Spinal cord (tissue), 10 donors: ENCODE results near the gene ZNF891. TPM values are rescaled to one million over a fixed set of nuclear protein-coding genes. Genes with fewer than 3 reads are reported as not detected.

Experiments used
- DNase-seq, 6 donors: peaks; one replicate each; pipeline versions ENCODE4 v3.0.0 to v3.0.0-alpha.2; 2013 to 2015; ENCODE audit warnings: low spot score in 6 of 6, low read depth in 4 of 6
- H3K27ac ChIP-seq: one replicate; pipeline ENCODE4 v1.5.1; 2013; ENCODE audit warnings: low read depth, low read length, control low read depth
- H3K27me3 ChIP-seq: one replicate; pipeline ENCODE4 v1.6.1; 2013; ENCODE audit warnings: low read length; ENCODE audit not compliant: control insufficient read depth, insufficient read depth
- H3K36me3 ChIP-seq: one replicate; pipeline ENCODE4 v1.6.1; 2013; ENCODE audit warnings: low read length; ENCODE audit not compliant: control insufficient read depth, insufficient read depth
- H3K4me1 ChIP-seq: one replicate; pipeline ENCODE4 v1.6.1; 2013; ENCODE audit warnings: low read length; ENCODE audit not compliant: control insufficient read depth, insufficient read depth
- H3K4me3 ChIP-seq: one replicate; pipeline ENCODE4 v1.5.1; 2013; ENCODE audit warnings: low read depth, low read length, control low read depth
- H3K9me3 ChIP-seq: one replicate; pipeline ENCODE4 v1.6.1; 2013; ENCODE audit warnings: low read length; ENCODE audit not compliant: control insufficient read depth, insufficient read depth
- WGBS: methylation state at CpG from one replicate; pipeline ENCODE4 v1.1.5; 2013; ENCODE audit warnings: missing lambda C conversion rate; ENCODE audit not compliant: insufficient coverage; 5-methylcytosine and 5-hydroxymethylcytosine counted together
- polyA plus RNA-seq, 2 donors: library from polyadenylated mRNA; unstranded; fragments of 120-200 nt; gene quantifications; one replicate each; pipeline ENCODE4 v1.2.1, GENCODE V29; 2013; ENCODE audit not compliant: insufficient read length in 2 of 2
- total RNA-seq, 2 donors: library from RNA; depleted of rRNA in 1 of 2; stranded (reverse); fragments of 120-200 nt in 1 of 2; fragments of >200 nt in 1 of 2; gene quantifications; one replicate each; pipeline versions ENCODE4 v1.2.3 to v1.2.4, GENCODE V29; 2013 to 2014
- donor health status: healthy.

The ZNF891 gene
- total and polyA plus RNA-seq, 4 donors = 3.6 to 7.5 (median 4.6) TPM

DNA sequence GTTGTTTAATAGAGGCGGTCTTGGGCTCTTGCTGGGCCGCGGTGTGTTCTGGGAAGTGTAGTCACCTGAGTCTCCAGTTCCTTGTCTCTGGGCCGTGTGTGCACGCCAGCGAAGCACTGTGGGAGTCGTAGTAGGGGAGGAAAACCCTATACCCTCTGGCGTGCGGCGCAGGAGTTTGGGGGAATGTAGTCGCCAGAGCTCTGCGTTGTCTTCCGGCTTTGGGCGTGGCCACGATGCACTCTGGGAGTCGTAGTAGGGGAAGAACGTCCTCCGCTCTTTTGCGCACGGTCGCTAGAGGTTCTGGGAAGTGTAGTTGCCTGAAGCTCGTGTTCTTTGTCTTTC lies 50.1 kb downstream of the ZNF891 start:
- no peaks in the 10 kb centered on the region for H3K27me3 ChIP-seq
- DNase-seq = peak in 4 of 6 donors; percentile 98 to 100 (median 100)
- peaks cover 24% of the 10 kb centered on the region for H3K9me3 ChIP-seq
- peak overlapping the region; percentile 83 for H3K4me3 ChIP-seq
- H3K36me3 ChIP-seq = peaks cover 15% of the 10 kb centered on the region
- peaks cover 7% of the 10 kb centered on the region for H3K4me1 ChIP-seq
- 0% methylated on average over 22 of the region's 22 CpGs for WGBS
- H3K27ac ChIP-seq = peak overlapping the region; percentile 100

- DNase-seq = no peak
- H3K27ac ChIP-seq = no peak overlapping the region
- H3K9me3 ChIP-seq = peaks cover 21% of the 10 kb centered on the region
- H3K4me3 ChIP-seq = no peak overlapping the region
- no CpG with 5 or more reads among the region's 2 CpGs for WGBS
- no peaks in the 10 kb centered on the region for H3K36me3 ChIP-seq
- no peaks in the 10 kb centered on the region for H3K27me3 ChIP-seq
- H3K4me1 ChIP-seq = no peaks in the 10 kb centered on the region
These were observed 56.2 kb downstream of the ZNF891 start for GRCh38 chr12:133073836-133074235.

DNA sequence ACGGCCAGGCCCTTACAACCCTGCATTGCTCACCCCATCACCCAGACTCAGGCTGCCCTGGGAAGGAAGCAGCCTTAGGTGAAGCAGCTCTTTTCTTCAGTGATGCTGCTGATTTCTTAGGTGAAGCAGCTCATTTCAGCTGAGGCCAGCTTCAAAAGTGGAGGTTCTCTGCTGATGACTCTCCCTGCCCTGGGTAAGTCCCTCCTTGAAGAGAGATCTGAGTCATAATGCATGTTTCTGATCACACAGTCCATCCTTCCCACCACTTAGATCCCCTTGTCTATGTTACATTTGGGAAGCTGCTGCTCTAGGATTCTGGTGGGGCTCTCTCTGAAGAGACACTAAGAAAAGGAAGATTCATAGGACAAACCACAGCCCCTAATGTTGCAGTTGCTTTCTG lies 66.5 kb downstream of the ZNF891 start:
- WGBS = 100% methylated on average over 1 of the region's 1 CpG
- H3K4me3 ChIP-seq = no peak overlapping the region
- H3K27me3 ChIP-seq = no peaks in the 10 kb centered on the region
- H3K36me3 ChIP-seq = peaks cover 8% of the 10 kb centered on the region
- no peak overlapping the region for H3K27ac ChIP-seq
- DNase-seq = no peak
- no peaks in the 10 kb centered on the region for H3K4me1 ChIP-seq
- H3K9me3 ChIP-seq = peaks cover 72% of the 10 kb centered on the region

DNA sequence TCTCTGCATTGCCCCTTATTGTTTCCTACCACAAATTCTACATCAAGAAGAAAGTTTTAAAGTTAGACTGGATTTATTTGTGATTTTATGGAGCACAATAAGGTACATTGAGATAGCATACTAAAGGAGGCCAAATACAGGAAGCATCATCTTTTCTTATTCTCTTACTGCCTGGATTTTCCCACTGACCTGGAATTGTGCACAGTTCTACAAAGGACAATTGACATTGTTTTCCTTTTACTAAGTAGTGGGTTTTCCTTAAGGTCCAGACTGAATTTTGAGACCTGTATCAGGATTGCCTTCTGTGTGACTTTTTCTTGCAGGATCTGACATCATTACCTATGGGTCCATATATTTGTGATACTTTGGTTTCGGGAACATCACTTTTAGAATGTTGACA lies 68.1 kb downstream of the ZNF891 start:
- WGBS = no CpG with 5 or more reads among the region's 1 CpG
- peaks cover 8% of the 10 kb centered on the region for H3K36me3 ChIP-seq
- no peak overlapping the region for H3K4me3 ChIP-seq

DNA sequence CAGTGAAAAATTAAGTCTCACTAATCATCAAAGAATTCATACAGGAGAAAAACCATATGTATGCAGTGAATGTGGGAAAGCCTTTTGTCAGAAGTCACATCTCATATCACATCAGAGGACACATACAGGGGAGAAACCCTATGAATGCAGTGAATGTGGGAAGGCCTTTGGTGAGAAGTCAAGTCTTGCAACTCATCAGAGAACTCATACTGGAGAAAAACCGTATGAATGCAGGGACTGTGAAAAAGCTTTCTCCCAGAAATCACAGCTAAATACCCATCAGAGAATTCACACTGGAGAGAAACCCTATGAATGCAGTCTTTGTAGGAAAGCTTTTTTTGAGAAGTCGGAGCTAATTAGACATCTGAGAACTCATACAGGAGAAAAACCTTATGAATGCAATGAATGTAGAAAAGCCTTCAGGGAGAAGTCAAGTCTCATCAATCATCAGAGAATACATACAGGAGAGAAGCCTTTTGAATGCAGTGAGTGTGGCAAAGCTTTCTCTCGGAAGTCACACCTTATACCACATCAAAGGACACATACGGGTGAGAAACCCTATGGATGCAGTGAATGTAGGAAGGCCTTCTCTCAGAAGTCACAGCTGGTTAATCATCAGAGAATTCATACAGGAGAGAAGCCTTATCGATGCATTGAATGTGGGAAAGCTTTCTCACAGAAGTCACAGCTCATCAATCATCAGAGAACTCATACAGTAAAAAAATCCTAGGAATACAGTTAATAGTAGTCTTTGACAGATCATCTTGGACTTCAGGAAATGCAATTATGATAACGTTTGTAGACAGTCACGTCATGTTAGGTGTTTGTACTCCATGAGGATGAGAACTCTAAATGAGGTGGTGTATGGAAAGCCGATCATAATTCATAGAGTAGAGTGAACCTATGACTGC lies 71.6 kb downstream of the ZNF891 start:
- 94% methylated on average over 2 of the region's 8 CpGs for WGBS
- no peak overlapping the region for H3K4me3 ChIP-seq
- peaks cover 70% of the 10 kb centered on the region for H3K9me3 ChIP-seq
- H3K27me3 ChIP-seq = no peaks in the 10 kb centered on the region
- no peaks in the 10 kb centered on the region for H3K4me1 ChIP-seq
- no peak overlapping the region for H3K27ac ChIP-seq
- DNase-seq = peak in 1 of 6 donors; percentile 10
- H3K36me3 ChIP-seq = peaks cover 17% of the 10 kb centered on the region

More for the DNA sequence above, 68.1 kb downstream of the ZNF891 start:
- peaks cover 86% of the 10 kb centered on the region for H3K9me3 ChIP-seq
- no peaks in the 10 kb centered on the region for H3K4me1 ChIP-seq
- H3K27me3 ChIP-seq = no peaks in the 10 kb centered on the region
- no peak overlapping the region for H3K27ac ChIP-seq
- DNase-seq = no peak

- peak in 1 of 6 donors; percentile 2 for DNase-seq
- Histone ChIP-seq H3K27me3 (no peaks in the 10 kb centered on the region), H3K36me3 (peaks cover 21% of the 10 kb centered on the region), H3K4me1 (no peaks in the 10 kb centered on the region), H3K27ac (no peak overlapping the region), H3K9me3 (peaks cover 68% of the 10 kb centered on the region), H3K4me3 (no peak overlapping the region)
- WGBS = no CpG with 5 or more reads among the region's 5 CpGs
These were observed 72.6 kb downstream of the ZNF891 start for GRCh38 chr12:133057446-133057845.

Other genes with a start within 250 kb of the ZNF891 start
- gene CHFR, start 242.7 kb downstream of the ZNF891 start, total RNA-seq = 10 to 100 TPM; 20.9 to 27.3 TPM
- 10 to 100 TPM; 34.2 to 58.6 TPM for gene CHFR, start 242.7 kb downstream of the ZNF891 start, polyA plus RNA-seq
- 10 to 100 TPM; 20.2 to 23.3 TPM for gene ZNF605, start 174.0 kb downstream of the ZNF891 start, total RNA-seq
- gene ZNF605, start 174.0 kb downstream of the ZNF891 start, polyA plus RNA-seq = 10 to 100 TPM; 18.7 to 22.0 TPM
- gene ZNF26, start 143.9 kb downstream of the ZNF891 start, total RNA-seq = 10 to 100 TPM; 10.9 to 13.8 TPM
- 10 to 100 TPM in 1 of 2 donors, 1 to 10 TPM in 1; 9.4 to 11.5 TPM for gene ZNF26, start 143.9 kb downstream of the ZNF891 start, polyA plus RNA-seq
- gene ZNF84, start 92.8 kb downstream of the ZNF891 start, total RNA-seq = 10 to 100 TPM; 71.3 to 89.4 TPM
- gene ZNF84, start 92.8 kb downstream of the ZNF891 start, polyA plus RNA-seq = 10 to 100 TPM; 51.3 to 63.6 TPM
- gene ZNF140, start 49.4 kb downstream of the ZNF891 start, total RNA-seq = 10 to 100 TPM; 29.1 to 50.0 TPM
- gene ZNF140, start 49.4 kb downstream of the ZNF891 start, polyA plus RNA-seq = 10 to 100 TPM; 23.8 TPM
- 10 to 100 TPM; 16.8 to 24.8 TPM for gene ZNF10, start 353 bp upstream of the ZNF891 start, total RNA-seq
- gene ZNF10, start 353 bp upstream of the ZNF891 start, polyA plus RNA-seq = 10 to 100 TPM; 15.1 to 18.5 TPM
- 10 to 100 TPM; 35.1 to 35.4 TPM for gene ZNF268, start 51.2 kb upstream of the ZNF891 start, total RNA-seq
- 10 to 100 TPM; 13.3 to 17.4 TPM for gene ZNF268, start 51.2 kb upstream of the ZNF891 start, polyA plus RNA-seq
- not detected for gene ANHX, start 105.6 kb upstream of the ZNF891 start, total RNA-seq
- gene ANHX, start 105.6 kb upstream of the ZNF891 start, polyA plus RNA-seq = not detected